Gastrocnemius medialis (tissue), 4 donors: Measurements from ENCODE around the gene CORO2B. TPM values are rescaled to one million over a fixed set of nuclear protein-coding genes. Genes with fewer than 3 reads are reported as not detected.

ENCODE experiments used
- ATAC-seq, 2 donors: fragments of 150-250 bp; one replicate each; pipeline ENCODE4 v1.9.1; 2016
- DNase-seq, 2 donors: peaks; one replicate each; pipeline ENCODE4 v3.0.0-alpha.2; 2019
- H3K27ac ChIP-seq, 4 donors: fragments of 200-600 bp; sonication (generic); 1 replicate in 1 of 4; 2 replicates in 3 of 4; pipeline ENCODE4 v1.5.1; 2016 to 2018; ENCODE audit warnings: mild to moderate bottlenecking in 2 of 4, moderate library complexity in 1 of 4
- H3K27me3 ChIP-seq, 3 donors: fragments of 200-600 bp; sonication (generic) in 2 of 3; 1 replicate in 1 of 3; 2 replicates in 2 of 3; pipeline versions ENCODE4 v1.5.1 to v1.6.0; 2016 to 2019; ENCODE audit warnings: mild to moderate bottlenecking in 1 of 3, moderate library complexity in 1 of 3
- H3K36me3 ChIP-seq, 2 donors: fragments of 200-600 bp; sonication (generic) in 1 of 2; one replicate each; pipeline ENCODE4 v1.5.1; 2017 to 2018
- H3K4me1 ChIP-seq, 2 donors: fragments of 200-600 bp; sonication (generic) in 1 of 2; one replicate each; pipeline ENCODE4 v1.5.1; 2016 to 2017; ENCODE audit warnings: mild to moderate bottlenecking in 2 of 2
- H3K4me3 ChIP-seq, 4 donors: fragments of 200-600 bp; sonication (generic) in 3 of 4; 1 replicate in 1 of 4; 2 replicates in 3 of 4; pipeline ENCODE4 v1.5.1; 2016 to 2019; ENCODE audit warnings: mild to moderate bottlenecking in 2 of 4
- H3K9me3 ChIP-seq, 3 donors: fragments of 200-600 bp; sonication (generic) in 2 of 3; 1 replicate in 1 of 3; 2 replicates in 2 of 3; pipeline ENCODE4 v1.5.1; 2016 to 2019
- POLR2A ChIP-seq, 2 donors: fragments of 450-650 bp; IDR thresholded peaks; one replicate each; pipeline ENCODE4 v1.6.1; 2017; ENCODE audit warnings: antibody characterized with exemption in 2 of 2, mild to moderate bottlenecking in 2 of 2, moderate library complexity in 2 of 2
- in situ Hi-C, 4 donors: fragments of 200-750 bp; cut with MboI; loops; one replicate each; pipeline versions ENCODE4 v1.15.0 to v1.8.0; 2017; ENCODE audit warnings: low sequenced_read_pairs in 4 of 4
- intact Hi-C: fragments of 100-400 bp; cut with DNase I; formaldehyde crosslinking; loops from one replicate; pipeline ENCODE4 v1.15.1; 2023; ENCODE audit warnings: low total_unique reads
- total RNA-seq, 4 donors: library from RNA; depleted of rRNA; stranded (reverse); fragments of >200 nt; gene quantifications; one replicate each; pipeline versions ENCODE4 v1.1.0 to v1.2.3, GENCODE V29; 2016
- TF ChIP-seq, protein P1 (sequence below), 5 experiments: fragments of 450-650 bp in 3 of 5; fragments of 200-600 bp in 2 of 5; sonication (generic) in 2 of 5; IDR thresholded peaks in 4 of 5; conservative IDR thresholded peaks in 1 of 5; 1 replicate in 4 of 5; 2 replicates in 1 of 5; pipeline ENCODE4 v1.5.1; 2016 to 2019; ENCODE audit warnings: antibody characterized with exemption in 5 of 5, mild to moderate bottlenecking in 3 of 5, moderate library complexity in 3 of 5

Gene CORO2B
- total RNA-seq, 4 donors from 2014 or later, result 1.5 to 2.2 (median 1.8) TPM

GRCh38 chr15:68739390-68740080 is 160.7 kb downstream of the CORO2B start:
- DNase-seq, result no peak

GRCh38 chr15:68743256-68743655 is 164.5 kb downstream of the CORO2B start:
- TF ChIP-seq, protein P1, sequence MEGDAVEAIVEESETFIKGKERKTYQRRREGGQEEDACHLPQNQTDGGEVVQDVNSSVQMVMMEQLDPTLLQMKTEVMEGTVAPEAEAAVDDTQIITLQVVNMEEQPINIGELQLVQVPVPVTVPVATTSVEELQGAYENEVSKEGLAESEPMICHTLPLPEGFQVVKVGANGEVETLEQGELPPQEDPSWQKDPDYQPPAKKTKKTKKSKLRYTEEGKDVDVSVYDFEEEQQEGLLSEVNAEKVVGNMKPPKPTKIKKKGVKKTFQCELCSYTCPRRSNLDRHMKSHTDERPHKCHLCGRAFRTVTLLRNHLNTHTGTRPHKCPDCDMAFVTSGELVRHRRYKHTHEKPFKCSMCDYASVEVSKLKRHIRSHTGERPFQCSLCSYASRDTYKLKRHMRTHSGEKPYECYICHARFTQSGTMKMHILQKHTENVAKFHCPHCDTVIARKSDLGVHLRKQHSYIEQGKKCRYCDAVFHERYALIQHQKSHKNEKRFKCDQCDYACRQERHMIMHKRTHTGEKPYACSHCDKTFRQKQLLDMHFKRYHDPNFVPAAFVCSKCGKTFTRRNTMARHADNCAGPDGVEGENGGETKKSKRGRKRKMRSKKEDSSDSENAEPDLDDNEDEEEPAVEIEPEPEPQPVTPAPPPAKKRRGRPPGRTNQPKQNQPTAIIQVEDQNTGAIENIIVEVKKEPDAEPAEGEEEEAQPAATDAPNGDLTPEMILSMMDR (IDR thresholded peaks at IDR 0.05 in 4 of 5, conservative IDR thresholded peaks at IDR 0.05 in 1 of 5), result no peak
- no peak for TF ChIP-seq POLR2A (IDR thresholded peaks at IDR 0.05)
- Histone ChIP-seq H3K4me3 (no peak overlapping the region), H3K4me1 (no peaks in the 10 kb centered on the region), H3K27me3 (no peaks in the 10 kb centered on the region), H3K9me3 (no peaks in the 10 kb centered on the region), H3K27ac (no peak overlapping the region), H3K36me3 (no peaks in the 10 kb centered on the region)
- intact Hi-C loops, result no loop called here
- DNase-seq, result no peak
- no peak for ATAC-seq
- in situ Hi-C loops, result no loop called here

More at GRCh38 chr15:68739390-68740080, 160.7 kb downstream of the CORO2B start:
- in situ Hi-C loops, result no loop called here
- ATAC-seq, result no peak
- Histone ChIP-seq H3K4me1 (no peaks in the 10 kb centered on the region), H3K9me3 (no peaks in the 10 kb centered on the region), H3K4me3 (no peak overlapping the region), H3K36me3 (no peaks in the 10 kb centered on the region), H3K27ac (no peak overlapping the region), H3K27me3 (no peaks in the 10 kb centered on the region)
- intact Hi-C loops, result no loop called here
- TF ChIP-seq, protein P1 (IDR thresholded peaks at IDR 0.05 in 4 of 5, conservative IDR thresholded peaks at IDR 0.05 in 1 of 5), result no peak
- TF ChIP-seq POLR2A (IDR thresholded peaks at IDR 0.05), result no peak

- DNase-seq (no peak), ATAC-seq (no peak)
- Histone ChIP-seq H3K4me3 (no peak overlapping the region), H3K36me3 (no peaks in the 10 kb centered on the region), H3K4me1 (no peaks in the 10 kb centered on the region), H3K27ac (no peak overlapping the region), H3K27me3 (no peaks in the 10 kb centered on the region), H3K9me3 (no peaks in the 10 kb centered on the region)
- TF ChIP-seq POLR2A (IDR thresholded peaks at IDR 0.05), result no peak
- in situ Hi-C loops, result no loop called here
- intact Hi-C loops, result no loop called here
These were observed 170.6 kb downstream of the CORO2B start for GRCh38 chr15:68749365-68749764.

- ATAC-seq, result no peak
- intact Hi-C loops, result no loop called here
These were observed 171.0 kb downstream of the CORO2B start for GRCh38 chr15:68749793-68750192.

DNA sequence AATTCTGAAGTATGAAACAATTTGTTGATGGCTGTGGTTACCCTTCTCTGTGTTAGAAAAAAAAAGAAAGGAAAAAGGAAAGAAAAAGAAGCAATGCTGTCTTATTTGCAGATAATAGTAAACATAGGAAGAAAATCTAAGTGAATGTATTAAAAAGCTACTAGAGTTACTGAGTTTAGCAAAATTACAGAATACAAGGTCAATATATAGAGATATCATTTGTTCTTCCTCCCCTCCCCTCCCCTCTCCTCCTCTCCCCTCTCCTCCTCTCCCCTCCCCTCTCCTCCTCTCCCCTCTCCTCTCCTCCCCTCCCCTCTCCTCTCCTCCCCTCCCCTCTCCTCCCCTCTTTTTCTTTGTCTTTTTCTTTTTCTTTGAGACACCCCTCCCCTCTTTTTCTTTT is 172.8 kb downstream of the CORO2B start:
- H3K36me3 ChIP-seq, result no peaks in the 10 kb centered on the region
- ATAC-seq (no peak), DNase-seq (no peak)
- H3K4me1 ChIP-seq, result no peaks in the 10 kb centered on the region
- no peak overlapping the region for H3K27ac ChIP-seq
- no peaks in the 10 kb centered on the region for H3K27me3 ChIP-seq
- TF ChIP-seq POLR2A (IDR thresholded peaks at IDR 0.05), result no peak
- TF ChIP-seq, protein P1 (IDR thresholded peaks at IDR 0.05 in 4 of 5, conservative IDR thresholded peaks at IDR 0.05 in 1 of 5), result no peak
- no peaks in the 10 kb centered on the region for H3K9me3 ChIP-seq
- in situ Hi-C loops (no loop called here), intact Hi-C loops (no loop called here)
- no peak overlapping the region for H3K4me3 ChIP-seq

More at GRCh38 chr15:68749793-68750192, 171.0 kb downstream of the CORO2B start:
- H3K27ac ChIP-seq, result no peak overlapping the region
- no peak for TF ChIP-seq POLR2A (IDR thresholded peaks at IDR 0.05)
- TF ChIP-seq, protein P1 (IDR thresholded peaks at IDR 0.05 in 4 of 5, conservative IDR thresholded peaks at IDR 0.05 in 1 of 5), result no peak
- no peaks in the 10 kb centered on the region for H3K4me1 ChIP-seq
- DNase-seq, result no peak
- H3K27me3 ChIP-seq, result no peaks in the 10 kb centered on the region
- in situ Hi-C loops, result no loop called here
- no peaks in the 10 kb centered on the region for H3K9me3 ChIP-seq
- H3K4me3 ChIP-seq, result no peak overlapping the region
- no peaks in the 10 kb centered on the region for H3K36me3 ChIP-seq
